ENCODE measurements around the gene HPSE2.
A peak's percentile ranks its signal among the peaks of the same experiment; 100 is the strongest.

- TF ChIP-seq, protein P1, sequence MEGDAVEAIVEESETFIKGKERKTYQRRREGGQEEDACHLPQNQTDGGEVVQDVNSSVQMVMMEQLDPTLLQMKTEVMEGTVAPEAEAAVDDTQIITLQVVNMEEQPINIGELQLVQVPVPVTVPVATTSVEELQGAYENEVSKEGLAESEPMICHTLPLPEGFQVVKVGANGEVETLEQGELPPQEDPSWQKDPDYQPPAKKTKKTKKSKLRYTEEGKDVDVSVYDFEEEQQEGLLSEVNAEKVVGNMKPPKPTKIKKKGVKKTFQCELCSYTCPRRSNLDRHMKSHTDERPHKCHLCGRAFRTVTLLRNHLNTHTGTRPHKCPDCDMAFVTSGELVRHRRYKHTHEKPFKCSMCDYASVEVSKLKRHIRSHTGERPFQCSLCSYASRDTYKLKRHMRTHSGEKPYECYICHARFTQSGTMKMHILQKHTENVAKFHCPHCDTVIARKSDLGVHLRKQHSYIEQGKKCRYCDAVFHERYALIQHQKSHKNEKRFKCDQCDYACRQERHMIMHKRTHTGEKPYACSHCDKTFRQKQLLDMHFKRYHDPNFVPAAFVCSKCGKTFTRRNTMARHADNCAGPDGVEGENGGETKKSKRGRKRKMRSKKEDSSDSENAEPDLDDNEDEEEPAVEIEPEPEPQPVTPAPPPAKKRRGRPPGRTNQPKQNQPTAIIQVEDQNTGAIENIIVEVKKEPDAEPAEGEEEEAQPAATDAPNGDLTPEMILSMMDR (IDR thresholded peaks at IDR 0.05; ENCODE audit: low read depth, low read length, missing input control): peak; percentile 35
- TF ChIP-seq, protein P2, sequence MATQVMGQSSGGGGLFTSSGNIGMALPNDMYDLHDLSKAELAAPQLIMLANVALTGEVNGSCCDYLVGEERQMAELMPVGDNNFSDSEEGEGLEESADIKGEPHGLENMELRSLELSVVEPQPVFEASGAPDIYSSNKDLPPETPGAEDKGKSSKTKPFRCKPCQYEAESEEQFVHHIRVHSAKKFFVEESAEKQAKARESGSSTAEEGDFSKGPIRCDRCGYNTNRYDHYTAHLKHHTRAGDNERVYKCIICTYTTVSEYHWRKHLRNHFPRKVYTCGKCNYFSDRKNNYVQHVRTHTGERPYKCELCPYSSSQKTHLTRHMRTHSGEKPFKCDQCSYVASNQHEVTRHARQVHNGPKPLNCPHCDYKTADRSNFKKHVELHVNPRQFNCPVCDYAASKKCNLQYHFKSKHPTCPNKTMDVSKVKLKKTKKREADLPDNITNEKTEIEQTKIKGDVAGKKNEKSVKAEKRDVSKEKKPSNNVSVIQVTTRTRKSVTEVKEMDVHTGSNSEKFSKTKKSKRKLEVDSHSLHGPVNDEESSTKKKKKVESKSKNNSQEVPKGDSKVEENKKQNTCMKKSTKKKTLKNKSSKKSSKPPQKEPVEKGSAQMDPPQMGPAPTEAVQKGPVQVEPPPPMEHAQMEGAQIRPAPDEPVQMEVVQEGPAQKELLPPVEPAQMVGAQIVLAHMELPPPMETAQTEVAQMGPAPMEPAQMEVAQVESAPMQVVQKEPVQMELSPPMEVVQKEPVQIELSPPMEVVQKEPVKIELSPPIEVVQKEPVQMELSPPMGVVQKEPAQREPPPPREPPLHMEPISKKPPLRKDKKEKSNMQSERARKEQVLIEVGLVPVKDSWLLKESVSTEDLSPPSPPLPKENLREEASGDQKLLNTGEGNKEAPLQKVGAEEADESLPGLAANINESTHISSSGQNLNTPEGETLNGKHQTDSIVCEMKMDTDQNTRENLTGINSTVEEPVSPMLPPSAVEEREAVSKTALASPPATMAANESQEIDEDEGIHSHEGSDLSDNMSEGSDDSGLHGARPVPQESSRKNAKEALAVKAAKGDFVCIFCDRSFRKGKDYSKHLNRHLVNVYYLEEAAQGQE (IDR thresholded peaks at IDR 0.05): no peak
- TF ChIP-seq TAF1 (conservative IDR thresholded peaks at IDR 0.05) (no peak), RAD21 (IDR thresholded peaks at IDR 0.05) (peak; percentile 57 to 60), RXRA (IDR thresholded peaks at IDR 0.05) (no peak), HNF4A (conservative IDR thresholded peaks at IDR 0.05) (no peak), JUND (IDR thresholded peaks at IDR 0.05) (no peak), MAX (IDR thresholded peaks at IDR 0.05) (no peak), EGR1 (IDR thresholded peaks at IDR 0.05; ENCODE audit: low read depth in 2 of 2) (no peak)
These were observed 444.8 kb downstream of the HPSE2 start for GRCh38 chr10:98790817-98791216.
